Uterus (tissue), 2 donors: ENCODE data around the gene HDAC7.

Experiments used
- POLR2A ChIP-seq, 2 donors: fragments of 450-650 bp; IDR thresholded peaks; one replicate each; pipeline ENCODE4 v1.6.1; 2016; ENCODE audit warnings: antibody characterized with exemption in 2 of 2, mild to moderate bottlenecking in 1 of 2, moderate library complexity in 1 of 2
- TF ChIP-seq, protein P1 (sequence below), 4 experiments: fragments of 200-600 bp in 2 of 4; fragments of 450-650 bp in 2 of 4; sonication (generic) in 2 of 4; IDR thresholded peaks; one replicate each; pipeline ENCODE4 v1.5.1; 2016 to 2019; ENCODE audit warnings: antibody characterized with exemption in 4 of 4, mild to moderate bottlenecking in 2 of 4, moderate library complexity in 1 of 4

DNA sequence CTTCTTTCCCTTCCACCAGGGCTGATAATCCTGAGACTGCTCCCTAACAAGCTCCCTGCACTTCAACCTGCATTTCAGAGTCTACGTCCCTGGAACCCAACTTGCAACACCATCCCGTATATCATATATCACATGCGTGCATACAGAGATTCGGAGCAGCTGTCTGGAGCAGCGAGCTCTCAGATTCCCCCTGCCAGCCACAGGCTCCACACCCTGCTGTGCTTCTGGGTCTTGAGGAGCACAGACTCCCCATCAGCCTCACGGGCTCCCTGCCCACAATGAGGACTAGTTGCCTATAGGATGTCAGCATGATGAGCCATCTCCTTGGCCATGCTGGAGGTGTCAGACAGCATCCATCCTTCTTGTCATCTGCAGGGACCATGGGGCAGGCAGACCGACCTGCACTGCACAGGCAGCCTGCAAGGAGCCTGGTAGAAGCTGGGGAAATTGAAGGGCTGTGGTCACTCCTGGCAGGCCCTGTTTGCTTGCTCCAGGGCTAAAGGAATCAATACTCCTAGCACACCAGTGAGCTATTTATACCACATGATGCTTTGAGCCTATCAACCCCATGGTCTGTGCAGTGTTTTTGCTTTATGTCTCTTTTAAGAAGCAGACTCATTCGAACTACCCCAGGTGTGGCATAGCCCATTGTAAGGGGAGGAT, 19.6 kb upstream of the HDAC7 start:
- TF ChIP-seq, protein P1, sequence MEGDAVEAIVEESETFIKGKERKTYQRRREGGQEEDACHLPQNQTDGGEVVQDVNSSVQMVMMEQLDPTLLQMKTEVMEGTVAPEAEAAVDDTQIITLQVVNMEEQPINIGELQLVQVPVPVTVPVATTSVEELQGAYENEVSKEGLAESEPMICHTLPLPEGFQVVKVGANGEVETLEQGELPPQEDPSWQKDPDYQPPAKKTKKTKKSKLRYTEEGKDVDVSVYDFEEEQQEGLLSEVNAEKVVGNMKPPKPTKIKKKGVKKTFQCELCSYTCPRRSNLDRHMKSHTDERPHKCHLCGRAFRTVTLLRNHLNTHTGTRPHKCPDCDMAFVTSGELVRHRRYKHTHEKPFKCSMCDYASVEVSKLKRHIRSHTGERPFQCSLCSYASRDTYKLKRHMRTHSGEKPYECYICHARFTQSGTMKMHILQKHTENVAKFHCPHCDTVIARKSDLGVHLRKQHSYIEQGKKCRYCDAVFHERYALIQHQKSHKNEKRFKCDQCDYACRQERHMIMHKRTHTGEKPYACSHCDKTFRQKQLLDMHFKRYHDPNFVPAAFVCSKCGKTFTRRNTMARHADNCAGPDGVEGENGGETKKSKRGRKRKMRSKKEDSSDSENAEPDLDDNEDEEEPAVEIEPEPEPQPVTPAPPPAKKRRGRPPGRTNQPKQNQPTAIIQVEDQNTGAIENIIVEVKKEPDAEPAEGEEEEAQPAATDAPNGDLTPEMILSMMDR (IDR thresholded peaks at IDR 0.05) = no peak
- TF ChIP-seq POLR2A (IDR thresholded peaks at IDR 0.05) = no peak
